Vagina (tissue), 2 donors: ENCODE results near the gene OR2T10.
"Not testable (repeated sequence)": the region's sequence is repeated elsewhere in the genome, so short reads cannot be mapped to it uniquely, and the experiment has no call there.

Experiments
- CTCF ChIP-seq, 3 experiments: fragments of 450-650 bp in 2 of 3; fragments of 200-600 bp in 1 of 3; sonication (generic) in 1 of 3; IDR thresholded peaks; one replicate each; pipeline ENCODE4 v1.5.1; 2017 to 2019; ENCODE audit warnings: antibody characterized with exemption in 3 of 3, mild to moderate bottlenecking in 2 of 3, moderate library complexity in 2 of 3
- POLR2A ChIP-seq, 2 donors: fragments of 450-650 bp; IDR thresholded peaks; one replicate each; pipeline ENCODE4 v1.6.1; 2017; ENCODE audit warnings: antibody characterized with exemption in 2 of 2, mild to moderate bottlenecking in 2 of 2, moderate library complexity in 2 of 2
- POLR2AphosphoS5 ChIP-seq, 2 donors: sonication (generic); formaldehyde crosslinking; IDR thresholded peaks; one replicate each; pipeline ENCODE4 v1.9.0; 2017; ENCODE audit warnings: antibody characterized with exemption in 2 of 2, mild to moderate bottlenecking in 2 of 2, low read depth in 1 of 2; ENCODE audit not compliant: insufficient read depth in 1 of 2

GRCh38 chr1:248636612-248637011 lies 39.1 kb upstream of the OR2T10 start:
- not testable (repeated sequence) for TF ChIP-seq POLR2A (IDR thresholded peaks at IDR 0.05); CTCF (IDR thresholded peaks at IDR 0.05); POLR2AphosphoS5 (IDR thresholded peaks at IDR 0.05; ENCODE audit: insufficient read depth in 1 of 2, low read depth in 1 of 2)
